Measurements from ENCODE around the gene OR10H4. TPM values are rescaled to one million over a fixed set of nuclear protein-coding genes. Genes with fewer than 3 reads are reported as not detected.
A peak's percentile ranks its signal among the peaks of the same experiment; 100 is the strongest.
"Not testable (repeated sequence)": the region's sequence is repeated elsewhere in the genome, so short reads cannot be mapped to it uniquely, and the experiment has no call there.

OR10H4 gene
- total RNA-seq, 2 experiments from 2014 or later, result not detected

DNA sequence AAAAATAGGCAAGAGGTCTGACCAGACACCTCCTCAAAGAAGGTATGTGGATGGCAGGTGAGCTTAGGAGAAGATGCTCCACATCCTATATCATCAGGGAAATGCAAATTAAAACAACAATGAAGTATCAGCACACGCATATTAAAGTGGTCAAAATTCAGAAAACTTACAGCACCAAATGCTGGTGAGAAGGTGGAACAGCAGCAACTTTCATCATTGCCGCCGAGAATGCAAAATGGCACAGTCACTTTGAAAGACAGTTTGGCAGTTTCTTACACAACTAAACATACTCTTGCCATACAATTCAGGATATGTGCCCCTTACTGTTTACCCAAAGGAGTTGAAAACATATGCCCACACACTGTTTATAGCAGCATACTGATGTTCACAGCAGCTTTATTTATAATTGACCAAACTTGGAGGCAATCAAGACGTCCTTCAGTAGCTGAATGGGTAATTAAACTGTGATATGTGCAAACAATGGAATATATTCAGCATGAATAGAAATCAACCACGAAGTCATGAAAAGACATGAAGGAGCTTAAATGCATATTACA is 22.5 kb downstream of the OR10H4 start:
- ChIA-PET CTCF (interaction anchor here (0.9 to 1.8 kb wide), 4 partner anchors 19 to 342 kb away, joined by 3 to 4 read pairs (median 3); no protein-coding TSS in a partner anchor), POLR2A (interaction anchor here (1.3 kb wide), 1 partner anchor 21 kb away, joined by 3 read pairs; no protein-coding TSS in a partner anchor)
- DNase-seq (no peak), ATAC-seq (no peak)
- H3K4me1 Mint-ChIP-seq (ENCODE audit: low read depth), result no peaks in the 10 kb centered on the region
- intact Hi-C loops (cut with micrococcal nuclease), result no loop called here
- no peaks in the 10 kb centered on the region for H3K36me3 Mint-ChIP-seq (ENCODE audit: low read depth)
- peaks cover 20% of the 10 kb centered on the region for H3K27me3 Mint-ChIP-seq
- TF ChIP-seq CTCF (IDR thresholded peaks at IDR 0.05), result peak; percentile 10
- no peaks in the 10 kb centered on the region for H3K9me3 Mint-ChIP-seq
- no peak overlapping the region for H3K27ac Mint-ChIP-seq
- no peak overlapping the region for H3K4me3 Mint-ChIP-seq

- intact Hi-C loops (cut with micrococcal nuclease); ATAC-seq: not testable (repeated sequence)
- CTCF ChIA-PET, result interaction anchor here (1.1 to 1.8 kb wide), 2 partner anchors 20 to 305 kb away, joined by 3 to 4 read pairs; no protein-coding TSS in a partner anchor
Measured at GRCh38 chr19:15972043-15972442, 23.2 kb downstream of the OR10H4 start.

GRCh38 chr19:15974856-15975255 is 26.0 kb downstream of the OR10H4 start:
- H3K9me3 Mint-ChIP-seq, result no peaks in the 10 kb centered on the region
- CTCF ChIA-PET, result no interaction called here
- intact Hi-C loops (cut with micrococcal nuclease), result no loop called here
- no peaks in the 10 kb centered on the region for H3K4me1 Mint-ChIP-seq (ENCODE audit: low read depth)
- peaks cover 26% of the 10 kb centered on the region for H3K27me3 Mint-ChIP-seq
- no peak overlapping the region for H3K27ac Mint-ChIP-seq
- DNase-seq (no peak), ATAC-seq (no peak)
- no peaks in the 10 kb centered on the region for H3K36me3 Mint-ChIP-seq (ENCODE audit: low read depth)
- POLR2A ChIA-PET, result no interaction called here
- TF ChIP-seq CTCF (IDR thresholded peaks at IDR 0.05), result no peak
- no peak overlapping the region for H3K4me3 Mint-ChIP-seq

More at GRCh38 chr19:15972043-15972442, 23.2 kb downstream of the OR10H4 start:
- H3K36me3 Mint-ChIP-seq (ENCODE audit: low read depth); DNase-seq; H3K27ac Mint-ChIP-seq; H3K4me3 Mint-ChIP-seq; H3K4me1 Mint-ChIP-seq (ENCODE audit: low read depth); H3K9me3 Mint-ChIP-seq: not testable (repeated sequence)
- POLR2A ChIA-PET, result interaction anchor here (1.3 kb wide), 1 partner anchor 21 kb away, joined by 3 read pairs; no protein-coding TSS in a partner anchor
- peaks cover 20% of the 10 kb centered on the region for H3K27me3 Mint-ChIP-seq

DNA sequence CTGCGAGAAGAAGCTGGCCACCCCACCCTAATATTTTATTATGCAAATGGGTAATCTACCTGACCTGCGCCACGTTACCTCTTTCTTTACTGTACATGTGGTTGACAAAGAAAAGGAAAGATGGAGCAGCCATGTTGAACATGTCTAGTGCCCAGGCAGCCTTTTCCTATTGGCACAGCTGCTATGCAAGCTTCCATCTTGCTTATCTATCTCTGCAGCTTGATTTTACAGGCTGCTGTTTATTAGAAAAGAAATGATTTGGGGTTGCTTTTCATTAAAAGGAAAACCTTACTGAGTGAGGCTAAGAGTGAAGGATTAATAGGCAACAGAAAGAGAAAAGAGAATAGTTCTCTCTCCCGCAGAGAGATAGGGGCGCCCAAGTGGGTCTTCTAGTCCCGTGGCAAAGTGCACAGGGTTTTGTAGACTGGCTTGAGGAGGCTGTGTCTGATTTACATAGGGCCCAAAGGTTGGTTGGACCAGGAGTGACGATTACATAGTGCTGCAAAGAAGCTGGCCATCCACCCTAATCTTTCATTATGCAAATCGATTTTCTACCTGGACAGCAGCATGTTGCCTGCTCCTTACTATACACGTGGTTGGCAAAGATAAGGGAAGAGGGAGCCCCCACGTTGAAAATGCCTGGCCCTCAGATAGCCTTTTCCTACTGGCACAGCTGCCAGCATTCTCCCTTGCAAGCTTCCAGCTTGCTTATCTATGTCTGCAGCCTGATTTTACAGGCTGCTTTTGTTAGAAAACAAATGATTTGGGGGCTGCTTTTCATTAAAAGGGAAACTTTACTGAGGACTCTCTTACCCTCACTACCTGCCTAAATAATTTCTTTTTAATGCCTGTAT is 28.3 kb downstream of the OR10H4 start:
- POLR2A ChIA-PET, result no interaction called here
- DNase-seq, result no peak
- intact Hi-C loops (cut with micrococcal nuclease), result no loop called here
- TF ChIP-seq CTCF (IDR thresholded peaks at IDR 0.05), result no peak
- no peaks in the 10 kb centered on the region for H3K36me3 Mint-ChIP-seq (ENCODE audit: low read depth)
- H3K9me3 Mint-ChIP-seq, result no peaks in the 10 kb centered on the region
- no peak overlapping the region for H3K27ac Mint-ChIP-seq
- no peaks in the 10 kb centered on the region for H3K4me1 Mint-ChIP-seq (ENCODE audit: low read depth)
- peaks cover 22% of the 10 kb centered on the region for H3K27me3 Mint-ChIP-seq
- CTCF ChIA-PET, result no interaction called here
- H3K4me3 Mint-ChIP-seq, result no peak overlapping the region
- ATAC-seq, result no peak

- Mint-ChIP-seq H3K4me3 (no peak overlapping the region), H3K9me3 (peaks cover under 1% of the 10 kb centered on the region)
Measured at GRCh38 chr19:15977690-15978089, 28.9 kb downstream of the OR10H4 start.

More at GRCh38 chr19:15977690-15978089, 28.9 kb downstream of the OR10H4 start:
- TF ChIP-seq CTCF (IDR thresholded peaks at IDR 0.05), result no peak
- peaks cover 18% of the 10 kb centered on the region for H3K27me3 Mint-ChIP-seq
- ATAC-seq (no peak), DNase-seq (no peak)
- no peaks in the 10 kb centered on the region for H3K36me3 Mint-ChIP-seq (ENCODE audit: low read depth)
- POLR2A ChIA-PET, result no interaction called here
- H3K27ac Mint-ChIP-seq, result no peak overlapping the region
- CTCF ChIA-PET, result no interaction called here
- no peaks in the 10 kb centered on the region for H3K4me1 Mint-ChIP-seq (ENCODE audit: low read depth)
- intact Hi-C loops (cut with micrococcal nuclease), result no loop called here

Measured in activated CD8-positive, alpha-beta T cell treated with anti-CD3 and anti-CD28 coated beads for 36 hours (primary cell).